ENCODE data around the gene APBA2.

DNA sequence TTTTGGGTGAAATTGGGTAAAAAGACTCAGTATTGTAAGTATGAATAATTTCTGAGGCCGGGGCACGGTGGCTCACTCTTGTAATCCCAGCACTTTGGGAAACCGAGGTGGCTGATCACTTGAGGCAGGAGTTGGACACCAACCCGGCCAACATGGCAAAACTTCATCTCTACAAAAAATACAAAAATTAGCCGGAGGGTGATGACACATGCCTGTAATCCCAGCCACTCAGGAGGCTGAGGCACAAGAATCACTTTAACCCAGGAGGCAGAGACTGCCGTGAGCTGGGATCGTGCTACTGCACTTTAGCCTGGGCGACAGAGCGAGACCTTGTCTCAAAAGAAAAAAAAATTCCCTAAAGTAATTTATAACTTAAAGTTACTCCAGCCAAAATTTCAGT, 162.2 kb downstream of the APBA2 start:
- TF ChIP-seq, protein P1, sequence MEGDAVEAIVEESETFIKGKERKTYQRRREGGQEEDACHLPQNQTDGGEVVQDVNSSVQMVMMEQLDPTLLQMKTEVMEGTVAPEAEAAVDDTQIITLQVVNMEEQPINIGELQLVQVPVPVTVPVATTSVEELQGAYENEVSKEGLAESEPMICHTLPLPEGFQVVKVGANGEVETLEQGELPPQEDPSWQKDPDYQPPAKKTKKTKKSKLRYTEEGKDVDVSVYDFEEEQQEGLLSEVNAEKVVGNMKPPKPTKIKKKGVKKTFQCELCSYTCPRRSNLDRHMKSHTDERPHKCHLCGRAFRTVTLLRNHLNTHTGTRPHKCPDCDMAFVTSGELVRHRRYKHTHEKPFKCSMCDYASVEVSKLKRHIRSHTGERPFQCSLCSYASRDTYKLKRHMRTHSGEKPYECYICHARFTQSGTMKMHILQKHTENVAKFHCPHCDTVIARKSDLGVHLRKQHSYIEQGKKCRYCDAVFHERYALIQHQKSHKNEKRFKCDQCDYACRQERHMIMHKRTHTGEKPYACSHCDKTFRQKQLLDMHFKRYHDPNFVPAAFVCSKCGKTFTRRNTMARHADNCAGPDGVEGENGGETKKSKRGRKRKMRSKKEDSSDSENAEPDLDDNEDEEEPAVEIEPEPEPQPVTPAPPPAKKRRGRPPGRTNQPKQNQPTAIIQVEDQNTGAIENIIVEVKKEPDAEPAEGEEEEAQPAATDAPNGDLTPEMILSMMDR (IDR thresholded peaks at IDR 0.05): no peak
- no peak for TF ChIP-seq POLR2AphosphoS5 (IDR thresholded peaks at IDR 0.05)
- TF ChIP-seq POLR2A (IDR thresholded peaks at IDR 0.05): no peak
- no peak for TF ChIP-seq EP300 (IDR thresholded peaks at IDR 0.05; ENCODE audit: low read depth)

Measured in transverse colon (tissue), 4 donors.